OCI-LY7 (cell line): ENCODE results near the gene COL18A1. TPM values are rescaled to one million over a fixed set of nuclear protein-coding genes. Genes with fewer than 3 reads are reported as not detected.

Experiments used
- BruUV-seq: library from RNA; stranded (reverse); fragments of 400-500 nt; replicated peaks from 2 replicates; lab custom pipeline; 2021; lab: Mats Ljungman, UMichigan
- CTCF ChIA-PET: fragments of 300-600 bp; sonication (Branson Sonifier 250); formaldehyde crosslinking; loops from one replicate; lab custom pipeline; 2022; ENCODE audit warnings: antibody characterized with exemption; ENCODE audit not compliant: unreplicated experiment; lab: Charles Lee
- POLR2A ChIA-PET: fragments of 300-600 bp; sonication (Branson Sonifier 250); formaldehyde crosslinking; loops from one replicate; lab custom pipeline; 2022; ENCODE audit warnings: antibody characterized with exemption; lab: Charles Lee
- DNase-seq: peaks from one replicate; pipeline ENCODE4 v3.0.0-alpha.2; 2015; ENCODE audit warnings: low spot score
- H2AFZ ChIP-seq: fragments of 200-600 bp; sonication (generic), shearing (Covaris generic); 2 replicates; pipeline ENCODE4 v1.6.1; 2014; ENCODE audit warnings: mild to moderate bottlenecking, antibody characterized with exemption, low read length, moderate library complexity
- H3K27ac ChIP-seq: fragments of 200-600 bp; sonication (generic); 2 replicates; pipeline ENCODE4 v1.5.1; 2014; ENCODE audit warnings: mixed run types, low read depth, mild to moderate bottlenecking, moderate library complexity, low read length, inconsistent platforms; ENCODE audit not compliant: poor library complexity, severe bottlenecking
- H3K36me3 ChIP-seq: fragments of 200-600 bp; sonication (generic); 2 replicates; pipeline ENCODE4 v1.6.1; 2014; ENCODE audit warnings: mild to moderate bottlenecking, antibody characterized with exemption, low read length, moderate library complexity, mixed read lengths; ENCODE audit not compliant: insufficient read depth
- H3K4me1 ChIP-seq: fragments of 200-600 bp; sonication (generic); 2 replicates; pipeline ENCODE4 v1.5.1; 2014; ENCODE audit warnings: mild to moderate bottlenecking, low read length; ENCODE audit not compliant: insufficient read depth, poor library complexity, severe bottlenecking
- H3K4me2 ChIP-seq: fragments of 200-600 bp; sonication (generic); 2 replicates; pipeline ENCODE4 v1.6.1; 2014; ENCODE audit warnings: mild to moderate bottlenecking, low read length
- H3K4me3 ChIP-seq: fragments of 200-600 bp; sonication (generic); 2 replicates; pipeline ENCODE4 v1.5.1; 2014; ENCODE audit warnings: mild to moderate bottlenecking, low read depth, low read length; ENCODE audit not compliant: poor library complexity, severe bottlenecking
- H3K79me2 ChIP-seq: fragments of 200-600 bp; sonication (generic); 2 replicates; pipeline ENCODE4 v1.6.1; 2016; ENCODE audit warnings: low read depth, mild to moderate bottlenecking, low read length, moderate library complexity, mixed read lengths; ENCODE audit not compliant: insufficient read depth
- H3K9me2 ChIP-seq: fragments of 200-600 bp; sonication (generic); 2 replicates; pipeline ENCODE4 v1.6.1; 2016; ENCODE audit warnings: mild to moderate bottlenecking, low read length, mixed read lengths; ENCODE audit not compliant: insufficient read depth
- H3K9me3 ChIP-seq: fragments of 200-600 bp; sonication (generic); 2 replicates; pipeline ENCODE4 v1.6.1; 2014; ENCODE audit warnings: mild to moderate bottlenecking, mixed run types, low read length, mixed read lengths
- H4K20me1 ChIP-seq: fragments of 200-600 bp; sonication (generic); 2 replicates; pipeline ENCODE4 v1.6.1; 2014; ENCODE audit warnings: mild to moderate bottlenecking, antibody characterized with exemption, low read length, moderate library complexity, mixed read lengths; ENCODE audit not compliant: insufficient read depth
- CTCF ChIP-seq: fragments of 200-600 bp; sonication (generic); conservative IDR thresholded peaks from 2 replicates; pipeline ENCODE4 v1.5.1; 2014; ENCODE audit warnings: mild to moderate bottlenecking, antibody characterized with exemption, low read length, moderate library complexity, mixed read lengths
- EZH2phosphoT487 ChIP-seq: fragments of 200-600 bp; sonication (generic); IDR thresholded peaks from 2 replicates; pipeline ENCODE4 v1.6.1; 2018; ENCODE audit warnings: low read depth, borderline replicate concordance, mild to moderate bottlenecking, mixed run types, antibody characterized with exemption, low read length, moderate library complexity, mixed read lengths
- intact Hi-C: fragments of 100-400 bp; cut with micrococcal nuclease; formaldehyde crosslinking; loops from one replicate; pipeline ENCODE4 v1.10.0; 2022; ENCODE audit not compliant: unreplicated experiment
- total RNA-seq, 2 experiments: library from RNA; depleted of rRNA in 1 of 2; stranded (reverse); fragments of >200 nt in 1 of 2; shearing (Covaris generic) in 1 of 2; gene quantifications; 2 replicates each; pipeline ENCODE4 v1.2.3, GENCODE V29; 2014 to 2022

COL18A1 gene
- total RNA-seq, 2 experiments from 2014 or later, result 0.23 to 7.4 TPM

- H3K4me1 ChIP-seq, result no peaks in the 10 kb centered on the region
- intact Hi-C loops, result no loop called here
- H2AFZ ChIP-seq, result no peak overlapping the region
- H3K9me3 ChIP-seq, result no peaks in the 10 kb centered on the region
- POLR2A ChIA-PET, result no interaction called here
- H3K4me3 ChIP-seq, result no peak overlapping the region
- no peak for DNase-seq
- CTCF ChIA-PET, result no interaction called here
- no peak overlapping the region for H3K4me2 ChIP-seq
- no peaks in the 10 kb centered on the region for H3K9me2 ChIP-seq
- BruUV-seq, result no TSS peak
- no peaks in the 10 kb centered on the region for H3K79me2 ChIP-seq
- TF ChIP-seq EZH2phosphoT487, result no peak
- no peak; the same call in 1 of the 2 replicates for TF ChIP-seq CTCF
- H3K36me3 ChIP-seq, result no peaks in the 10 kb centered on the region
- no peaks in the 10 kb centered on the region for H4K20me1 ChIP-seq
- no peak overlapping the region for H3K27ac ChIP-seq
Measured at GRCh38 chr21:45356653-45357435, 48.1 kb upstream of the COL18A1 start.

- H3K79me2 ChIP-seq, result no peaks in the 10 kb centered on the region
- H3K27ac ChIP-seq, result no peak overlapping the region
- H3K4me2 ChIP-seq, result no peak overlapping the region
- H3K9me3 ChIP-seq, result no peaks in the 10 kb centered on the region
- no peak overlapping the region for H3K4me3 ChIP-seq
- H3K4me1 ChIP-seq, result no peaks in the 10 kb centered on the region
- H4K20me1 ChIP-seq, result no peaks in the 10 kb centered on the region
- BruUV-seq, result no TSS peak
- no peak overlapping the region for H2AFZ ChIP-seq
- H3K9me2 ChIP-seq, result no peaks in the 10 kb centered on the region
- ChIA-PET CTCF (no interaction called here), POLR2A (no interaction called here)
- DNase-seq, result no peak
- intact Hi-C loops, result no loop called here
- no peak for TF ChIP-seq EZH2phosphoT487
- TF ChIP-seq CTCF, result no peak
- no peaks in the 10 kb centered on the region for H3K36me3 ChIP-seq
Measured at GRCh38 chr21:45357436-45358260, 47.3 kb upstream of the COL18A1 start.
